Ovary (tissue), 9 donors: ENCODE results near the gene EFCAB5. TPM values are rescaled to one million over a fixed set of nuclear protein-coding genes. Genes with fewer than 3 reads are reported as not detected.
"Not testable (repeated sequence)": the region's sequence is repeated elsewhere in the genome, so short reads cannot be mapped to it uniquely, and the experiment has no call there.

Source experiments
- DNase-seq, 5 donors: peaks; one replicate each; pipeline ENCODE4 v3.0.0-alpha.2; 2019 to 2020
- H3K27ac ChIP-seq, 2 donors: fragments of 200-600 bp; one replicate each; pipeline versions ENCODE4 v1.5.1 to v1.8.0; 2019 to 2022
- H3K27me3 ChIP-seq: fragments of 200-600 bp; one replicate; pipeline ENCODE4 v1.8.0; 2022
- H3K36me3 ChIP-seq: fragments of 200-600 bp; sonication (generic); one replicate; pipeline ENCODE4 v1.5.1; 2019
- H3K4me1 ChIP-seq: one replicate; pipeline ENCODE4 v1.8.1; 2013; ENCODE audit warnings: mild to moderate bottlenecking, moderate library complexity; ENCODE audit not compliant: insufficient read depth
- H3K4me3 ChIP-seq: fragments of 200-600 bp; sonication (generic); one replicate; pipeline ENCODE4 v1.5.1; 2017
- H3K9me3 ChIP-seq, 2 donors: fragments of 200-600 bp in 1 of 2; sonication (generic) in 1 of 2; one replicate each; pipeline versions ENCODE4 v1.5.1 to v1.8.1; 2013 to 2019; ENCODE audit warnings: mild to moderate bottlenecking in 1 of 2, moderate library complexity in 1 of 2
- CTCF ChIP-seq, 3 donors: fragments of 450-650 bp in 2 of 3; fragments of 200-600 bp in 1 of 3; IDR thresholded peaks; one replicate each; pipeline versions ENCODE4 v1.5.1 to v1.8.0; 2016 to 2022; ENCODE audit warnings: antibody characterized with exemption in 3 of 3, mild to moderate bottlenecking in 1 of 3
- EP300 ChIP-seq: sonication (generic); formaldehyde crosslinking; IDR thresholded peaks from one replicate; pipeline ENCODE4 v1.6.1; 2017; ENCODE audit warnings: antibody characterized with exemption
- POLR2A ChIP-seq: fragments of 450-650 bp; IDR thresholded peaks from one replicate; pipeline ENCODE4 v1.6.1; 2017; ENCODE audit warnings: antibody characterized with exemption, mild to moderate bottlenecking, moderate library complexity
- WGBS, 3 donors: extraction: QIAGEN DNeasy Blood & Tissue Kit in 1 of 3; methylation state at CpG; one replicate each; pipeline versions ENCODE4 v1.1.5 to v1.1.7; 2013 to 2017; 5-methylcytosine and 5-hydroxymethylcytosine counted together
- intact Hi-C, 4 donors: fragments of 100-400 bp; cut with DNase I; formaldehyde crosslinking; loops; one replicate each; pipeline versions ENCODE4 v1.11.0 to v1.15.1; 2022 to 2023
- polyA plus RNA-seq, 2 donors: library from polyadenylated mRNA; stranded (reverse); fragments of 200-250 nt in 1 of 2; fragments of 350-450 nt in 1 of 2; fragmentation: Illumina TruSeq in 1 of 2; extraction: RNeasy Lipid Tissue Mini Kit (QIAGEN cat#74804) in 1 of 2; gene quantifications; one replicate each; pipeline ENCODE4 v1.2.3, GENCODE V29; 2013 to 2014
- total RNA-seq, 7 donors: library from RNA; depleted of rRNA in 2 of 7; stranded (reverse); fragments of >200 nt in 2 of 7; fragmentation: NEBNext Ultra II Directional in 3 of 7; extraction: Animal tissue kit (Norgen Biotek cat#: 25700) in 3 of 7; gene quantifications; one replicate each; pipeline versions ENCODE4 v1.1.0 to v1.2.4, GENCODE V29; 2016 to 2023
- donor health status: DM: no; HTN: no; CAD: no; lungs with moderate emphysema.
- donor health status: DM: no; HTN: no; CAD: no.
- donor health status: Bipolar disorder and iron deficiency.
- donor health status: DM: yes; HTN: yes; CAD: no.
- donor health status: DM: no; HTN: no; CAD: no.
- donor health status: DM: yes; HTN: yes; CAD: no.

The EFCAB5 gene
- total and polyA plus RNA-seq, 9 donors = 0.05 to 0.32 (median 0.12) TPM; not detected in 5

DNA sequence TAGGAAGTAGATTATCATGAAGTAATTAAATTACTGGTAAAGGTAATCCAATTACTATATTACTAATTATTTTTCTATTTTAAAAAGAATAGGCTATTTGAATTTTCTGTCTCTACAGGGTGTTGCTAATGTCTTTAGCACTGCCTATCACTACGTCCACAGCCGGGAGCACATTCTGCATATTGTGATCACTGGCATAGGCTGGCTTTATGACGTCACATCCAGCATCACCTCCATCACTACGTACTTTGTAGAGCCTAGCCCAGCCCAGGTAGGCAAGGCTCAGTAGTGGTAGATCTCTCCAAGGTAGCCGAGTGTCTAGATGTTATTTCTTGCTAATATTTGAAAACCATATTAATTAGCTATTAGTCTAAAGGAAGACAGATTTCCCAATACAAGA, 141.3 kb downstream of the EFCAB5 start:
- WGBS, 3 donors = 86 to 91% (median 90%) methylated on average over 5 of the region's 5 CpGs
- no peak for TF ChIP-seq POLR2A
- TF ChIP-seq EP300 = no peak
- TF ChIP-seq CTCF (IDR thresholded peaks at IDR 0.05) = no peak
- no peaks in the 10 kb centered on the region for H3K9me3 ChIP-seq
- DNase-seq = no peak
- H3K27me3 ChIP-seq = no peaks in the 10 kb centered on the region
- no peaks in the 10 kb centered on the region for H3K4me1 ChIP-seq
- no peak overlapping the region for H3K4me3 ChIP-seq
- H3K27ac ChIP-seq = no peak overlapping the region
- intact Hi-C loops = no loop called here
- no peaks in the 10 kb centered on the region for H3K36me3 ChIP-seq

GRCh38 chr17:30084788-30085187, 143.4 kb downstream of the EFCAB5 start:
- Histone ChIP-seq H3K27ac (no peak overlapping the region), H3K36me3 (no peaks in the 10 kb centered on the region), H3K9me3 (no peaks in the 10 kb centered on the region), H3K27me3 (no peaks in the 10 kb centered on the region), H3K4me3 (no peak overlapping the region), H3K4me1 (no peaks in the 10 kb centered on the region)
- TF ChIP-seq EP300 (no peak), POLR2A (no peak), CTCF (IDR thresholded peaks at IDR 0.05) (no peak)
- no peak for DNase-seq
- intact Hi-C loops = no loop called here
- WGBS, 3 donors = 10 to 21% (median 14%) methylated on average over 6 of the region's 6 CpGs

- Histone ChIP-seq H3K4me1 (no peaks in the 10 kb centered on the region), H3K36me3 (no peaks in the 10 kb centered on the region), H3K27ac (no peak overlapping the region), H3K4me3 (no peak overlapping the region), H3K27me3 (no peaks in the 10 kb centered on the region), H3K9me3 (no peaks in the 10 kb centered on the region)
- DNase-seq = no peak
- WGBS, 3 donors = 86 to 90% (median 89%) methylated on average over 2 of the region's 2 CpGs
- intact Hi-C loops = no loop called here
- no peak for TF ChIP-seq POLR2A
- TF ChIP-seq EP300 = no peak
Observed at GRCh38 chr17:30086896-30087295, 145.5 kb downstream of the EFCAB5 start.

DNA sequence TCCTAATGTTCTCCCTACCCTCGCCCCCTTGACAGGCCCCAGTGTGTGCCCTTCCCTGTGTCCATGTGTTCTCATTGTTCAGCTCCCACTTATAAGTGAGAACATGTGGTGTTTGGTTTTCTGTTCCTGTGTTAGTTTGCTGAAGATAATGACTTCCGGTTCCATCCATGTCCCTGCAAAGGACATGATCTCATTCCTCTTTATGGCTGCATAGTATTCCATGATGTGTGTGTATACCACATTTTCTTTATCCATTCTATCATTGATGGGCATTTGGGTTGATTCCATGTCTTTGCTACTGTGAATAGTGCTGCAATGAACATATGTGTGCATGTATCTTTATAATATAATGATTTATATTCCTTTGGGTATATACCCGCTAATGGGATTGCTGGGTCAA, 146.0 kb downstream of the EFCAB5 start:
- H3K9me3 ChIP-seq, H3K4me1 ChIP-seq, H3K27ac ChIP-seq, H3K27me3 ChIP-seq, DNase-seq, intact Hi-C loops, H3K36me3 ChIP-seq, H3K4me3 ChIP-seq: not testable (repeated sequence)
- 83 to 92% (median 85%) methylated on average over 3 of the region's 3 CpGs for WGBS, 3 donors

- Histone ChIP-seq H3K36me3 (no peaks in the 10 kb centered on the region), H3K4me1 (no peaks in the 10 kb centered on the region), H3K9me3 (no peaks in the 10 kb centered on the region), H3K27ac (no peak overlapping the region), H3K27me3 (no peaks in the 10 kb centered on the region), H3K4me3 (no peak overlapping the region)
- WGBS, 3 donors = 75 to 77% (median 75%) methylated on average over 4 of the region's 4 CpGs
- DNase-seq = no peak
- intact Hi-C loops = loop anchor here in 2 of 4 donors (10.0 kb wide), 1 partner anchor 286 kb away; no protein-coding TSS in a partner anchor
- TF ChIP-seq EP300 = no peak
- TF ChIP-seq CTCF (IDR thresholded peaks at IDR 0.05) = no peak
- TF ChIP-seq POLR2A = no peak
Observed at GRCh38 chr17:30091121-30091670, 149.8 kb downstream of the EFCAB5 start.
